Measurements from ENCODE around the gene GABRR3. TPM values are rescaled to one million over a fixed set of nuclear protein-coding genes. Genes with fewer than 3 reads are reported as not detected.

Gene GABRR3
- polyA plus RNA-seq, 1 donor from 2014 or later: not detected

- Histone ChIP-seq H3K27me3 (ENCODE audit: insufficient read depth, low read depth, low read length) (no peaks in the 10 kb centered on the region), H4K20me1 (ENCODE audit: insufficient read depth) (no peaks in the 10 kb centered on the region), H3K9ac (ENCODE audit: low read length) (no peak overlapping the region), H3K9me2 (ENCODE audit: insufficient read depth, low read length) (no peaks in the 10 kb centered on the region), H3K4me3 (ENCODE audit: low read length) (no peak overlapping the region), H3K9me3 (ENCODE audit: low read length) (no peaks in the 10 kb centered on the region), H3K27ac (ENCODE audit: low read length) (no peak overlapping the region), H3K36me3 (ENCODE audit: insufficient read depth, low read length) (no peaks in the 10 kb centered on the region), H2AFZ (ENCODE audit: low read depth, low read length) (no peak overlapping the region), H3K79me2 (replicated peaks; ENCODE audit: insufficient read depth, low read length) (no peaks in the 10 kb centered on the region), H3K4me2 (ENCODE audit: low read length) (no peak overlapping the region), H3F3A (ENCODE audit: insufficient read depth, low read length, poor library complexity, severe bottlenecking) (no peaks in the 10 kb centered on the region)
- TF ChIP-seq POLR2AphosphoS5 (IDR thresholded peaks at IDR 0.05) (no peak), TAF1 (IDR thresholded peaks at IDR 0.05; ENCODE audit: low read depth) (no peak)
These were observed 99.3 kb downstream of the GABRR3 start for GRCh38 chr3:97935842-97936241.

Other genes with a start within 250 kb of the GABRR3 start
- gene CRYBG3, start 213.3 kb downstream of the GABRR3 start, polyA plus RNA-seq: 0.18 and 1.3 TPM in 2 replicates
- gene RIOX2, start 62.9 kb downstream of the GABRR3 start, polyA plus RNA-seq: 0.32 and 0.48 TPM in 2 replicates
- not detected in 2 replicates for gene OR5AC2, start 51.9 kb upstream of the GABRR3 start, polyA plus RNA-seq
- gene OR5H1, start 95.4 kb upstream of the GABRR3 start, polyA plus RNA-seq: not detected in 2 replicates
- not detected in 2 replicates for gene OR5H14, start 112.2 kb upstream of the GABRR3 start, polyA plus RNA-seq
- not detected in 2 replicates for gene OR5H15, start 131.4 kb upstream of the GABRR3 start, polyA plus RNA-seq
- gene OR5H6, start 228.9 kb upstream of the GABRR3 start, polyA plus RNA-seq: not detected in 2 replicates
- gene OR5H2, start 247.2 kb upstream of the GABRR3 start, polyA plus RNA-seq: not detected in 2 replicates

All from neural cell (in vitro differentiated cells).